Fibroblast of upper back skin (primary cell): Measurements from ENCODE around the gene FDXR.
A peak's percentile ranks its signal among the peaks of the same experiment; 100 is the strongest.

Experiments
- DNase-seq: peaks from one replicate; pipeline ENCODE4 v3.0.0-alpha.2; 2013

Gene FDXR

DNA sequence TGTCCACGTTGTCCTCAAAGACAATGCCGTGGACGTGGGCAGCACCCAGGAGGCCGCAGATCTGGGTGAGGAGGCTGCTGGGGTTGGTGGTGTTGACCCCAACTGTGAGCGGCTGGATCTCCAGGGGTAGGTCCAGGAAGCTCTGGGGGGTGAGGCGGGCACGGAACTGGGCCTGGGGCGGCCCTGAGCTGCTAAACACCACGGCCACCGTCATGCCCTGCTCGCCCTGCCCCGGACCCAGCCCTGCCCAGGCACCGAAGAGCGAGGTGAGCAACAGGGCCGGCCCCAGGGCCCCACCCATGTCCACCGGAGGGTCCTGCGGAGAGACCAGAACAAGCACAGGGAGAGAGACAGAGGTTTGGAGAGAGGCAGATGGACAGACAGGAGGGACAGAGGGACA, 18.0 kb downstream of the FDXR start:
- DNase-seq = no peak

DNA sequence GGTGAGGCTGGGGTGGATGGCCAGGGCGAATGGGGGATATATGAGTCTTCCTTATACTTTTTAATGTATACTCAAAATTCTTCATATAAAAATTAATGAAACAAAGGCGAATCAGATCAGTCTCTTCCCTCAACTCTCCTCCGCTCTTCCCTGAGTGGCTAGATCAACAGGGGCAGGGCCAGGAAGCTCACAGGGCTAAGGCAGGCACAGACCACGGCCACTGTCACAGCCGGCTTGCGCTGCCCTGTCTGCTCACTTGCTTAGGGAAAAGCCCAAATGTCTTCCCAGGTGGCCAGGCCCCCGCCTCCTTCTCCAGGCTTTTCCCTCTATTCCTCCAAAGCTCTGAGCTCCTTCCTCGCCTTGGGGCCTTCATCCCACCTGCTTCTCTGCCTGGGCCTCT, 19.1 kb downstream of the FDXR start:
- no peak for DNase-seq

GRCh38 chr17:74853048-74853397, 19.8 kb downstream of the FDXR start:
- no peak for DNase-seq

GRCh38 chr17:74852237-74853047, 20.4 kb downstream of the FDXR start:
- DNase-seq = no peak

DNA sequence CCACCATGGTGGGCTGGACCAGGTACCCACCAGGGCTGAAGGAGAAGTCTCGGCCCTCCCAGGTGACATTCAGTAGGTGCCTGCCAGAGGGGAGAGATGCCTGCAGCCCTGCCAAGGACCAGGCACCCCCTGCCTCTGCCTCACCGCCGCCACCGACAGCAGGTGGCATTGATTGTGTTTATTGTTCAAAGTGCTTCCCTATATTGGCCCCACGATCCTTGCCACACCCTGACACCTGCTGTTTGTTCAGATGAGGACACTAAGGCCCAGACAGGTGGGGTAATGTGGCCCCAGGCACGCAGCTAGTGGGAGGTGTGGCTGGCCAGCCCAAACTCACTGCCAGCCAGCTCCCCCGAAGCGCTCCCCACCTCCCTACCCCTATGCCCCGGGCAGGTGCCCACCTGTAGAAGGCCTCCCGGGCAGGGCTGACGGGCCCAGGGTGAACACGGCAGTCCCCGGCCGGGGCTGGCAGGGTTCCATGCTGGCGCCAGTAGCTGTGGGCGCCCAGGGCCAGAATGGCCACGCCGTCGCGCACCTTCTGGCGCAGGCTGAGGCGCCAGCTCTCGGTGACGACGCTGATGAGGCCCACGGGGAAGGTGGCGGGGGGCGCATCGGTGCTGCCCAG, 21.1 kb downstream of the FDXR start:
- no peak for DNase-seq

GRCh38 chr17:74850914-74851313, 21.9 kb downstream of the FDXR start:
- DNase-seq = no peak

GRCh38 chr17:74850310-74850709, 22.5 kb downstream of the FDXR start:
- no peak for DNase-seq

GRCh38 chr17:74848656-74849399, 24.0 kb downstream of the FDXR start:
- DNase-seq = no peak

DNA sequence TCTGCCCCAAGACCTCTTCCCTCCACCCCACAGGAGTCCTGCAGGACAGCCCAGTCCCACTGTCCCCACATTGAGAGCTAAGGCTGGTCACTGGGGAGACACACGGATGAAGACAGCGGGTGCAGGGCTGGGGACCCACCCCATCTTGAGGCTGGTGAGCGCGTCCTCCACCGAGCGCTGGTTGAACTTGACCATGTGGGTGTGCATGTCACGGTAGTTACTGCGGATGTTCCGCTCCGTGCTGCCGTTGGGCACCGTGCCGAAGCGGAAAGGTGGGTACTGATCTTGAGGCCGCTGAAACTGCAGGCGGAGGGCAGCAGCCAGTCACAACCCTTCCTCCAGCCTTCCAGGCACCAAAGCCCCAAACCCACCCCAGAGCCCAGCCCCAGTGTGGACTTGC, 26.2 kb downstream of the FDXR start:
- no peak for DNase-seq

DNA sequence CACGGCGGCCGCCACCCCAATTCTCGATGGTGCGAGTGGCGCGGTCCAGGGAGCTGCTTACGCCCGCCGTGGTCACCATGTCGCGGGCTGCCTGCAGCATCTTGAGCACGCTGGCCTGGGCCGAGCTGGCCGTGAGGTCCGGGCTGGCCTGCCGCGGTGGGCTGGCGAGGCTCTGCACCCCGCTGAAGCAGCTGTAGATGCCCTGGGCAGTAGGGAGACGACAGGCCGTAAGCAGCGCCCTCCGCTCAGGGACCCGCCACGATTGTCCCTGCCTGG, 29.5 kb downstream of the FDXR start:
- DNase-seq = no peak

- DNase-seq = peak; percentile 48
Observed at GRCh38 chr17:74842599-74843351, 30.0 kb downstream of the FDXR start.

DNA sequence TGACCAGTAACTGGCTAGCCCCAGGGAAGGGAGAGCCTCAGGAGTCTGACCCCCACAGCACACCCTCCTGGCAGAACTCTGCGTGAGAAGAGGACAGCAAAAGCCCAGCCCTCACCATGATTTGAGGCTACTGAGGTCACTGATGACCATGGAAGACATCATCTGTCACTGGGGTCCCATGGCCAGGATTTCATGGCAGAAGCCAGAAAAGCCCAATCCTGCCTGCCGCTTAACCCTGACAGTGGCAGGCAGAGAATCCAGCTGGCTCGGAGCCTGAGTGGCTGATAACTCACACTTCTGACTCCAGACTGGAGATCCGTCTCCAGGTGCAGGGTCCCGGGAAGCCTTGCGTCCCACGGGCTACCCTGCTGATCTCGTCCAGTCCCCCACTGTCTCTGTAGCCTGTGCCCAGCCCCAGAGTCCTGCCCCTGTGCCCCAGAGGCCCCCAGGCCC, 30.6 kb downstream of the FDXR start:
- DNase-seq = no peak

- DNase-seq = peak; percentile 18
Observed at GRCh38 chr17:74840989-74841666, 31.7 kb downstream of the FDXR start.

DNA sequence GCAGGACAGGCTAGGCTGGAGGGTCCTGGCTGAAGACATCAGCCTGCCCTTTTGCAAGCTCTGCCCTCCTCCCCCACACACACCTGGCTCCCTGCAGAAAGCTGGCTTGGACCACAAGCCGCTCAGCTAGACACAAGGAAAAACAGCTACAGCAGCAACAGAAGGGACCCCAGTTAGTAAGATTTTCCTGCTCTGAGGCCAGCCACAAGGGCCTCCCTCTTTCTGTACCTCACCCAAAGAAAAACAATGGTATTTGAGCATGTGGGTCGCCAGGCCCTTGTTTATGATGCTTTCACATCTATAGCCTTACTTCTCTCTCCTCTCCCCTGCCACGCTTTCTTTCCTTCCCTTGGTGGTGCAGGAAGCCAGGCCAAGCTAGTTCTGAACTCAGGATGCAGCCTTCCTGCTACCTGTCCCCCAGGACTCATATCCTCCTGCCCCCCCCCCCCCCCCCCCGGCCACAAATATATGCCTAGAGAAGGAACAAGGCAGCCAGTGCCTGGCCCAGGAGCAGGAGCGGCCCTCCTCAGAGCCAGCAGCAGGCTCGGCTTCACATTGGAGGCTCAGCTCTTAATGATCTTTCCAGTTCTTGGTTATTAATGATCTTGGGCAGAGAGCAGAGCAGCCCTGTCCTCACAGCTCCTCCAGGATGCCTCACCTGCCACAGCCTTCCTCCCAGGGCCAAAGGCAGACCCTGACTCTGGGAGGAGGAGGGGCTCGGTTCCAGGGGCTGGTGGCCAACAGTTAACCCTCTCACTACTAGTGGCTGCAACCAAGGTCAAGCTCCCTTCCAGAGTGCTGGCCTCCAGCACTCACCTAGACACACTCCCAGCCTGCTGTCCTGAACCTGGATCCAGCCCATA, 32.6 kb downstream of the FDXR start:
- DNase-seq = no peak

DNA sequence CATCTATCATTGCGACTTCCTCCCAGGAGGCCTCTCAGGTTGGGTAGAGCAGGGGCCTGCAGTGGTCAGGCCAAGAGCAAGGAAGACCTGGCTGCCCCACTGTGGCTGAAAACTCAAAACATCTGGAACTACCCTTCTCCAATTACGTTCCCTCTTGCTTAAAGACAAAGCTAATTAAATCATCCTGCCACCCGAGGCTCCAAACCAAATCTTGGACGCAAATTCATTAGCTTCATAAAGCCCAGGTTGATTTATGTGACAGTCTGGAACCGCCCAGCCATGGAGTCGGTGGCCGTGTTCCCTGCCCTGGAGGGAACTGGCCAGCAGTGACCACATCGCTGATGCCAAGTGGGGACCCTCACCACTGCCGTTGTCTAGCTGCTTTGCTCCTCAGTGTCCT, 34.5 kb downstream of the FDXR start:
- no peak for DNase-seq

GRCh38 chr17:74836691-74837467, 35.9 kb downstream of the FDXR start:
- DNase-seq = no peak

DNA sequence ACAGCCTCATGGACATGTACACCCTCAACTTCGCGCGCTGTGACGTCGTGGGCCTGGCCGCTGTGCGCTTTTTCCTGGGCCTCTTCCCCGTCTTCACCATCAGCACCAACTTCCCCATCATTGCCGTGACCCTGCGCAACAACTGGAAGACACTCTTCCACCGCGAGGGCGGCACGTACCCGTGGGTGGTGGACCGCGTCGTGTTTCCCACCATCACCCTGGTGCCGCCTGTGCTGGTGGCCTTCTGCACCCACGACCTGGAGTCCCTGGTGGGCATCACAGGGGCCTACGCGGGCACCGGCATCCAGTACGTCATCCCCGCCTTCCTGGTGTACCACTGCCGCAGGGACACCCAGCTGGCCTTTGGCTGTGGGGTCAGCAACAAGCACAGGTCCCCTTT, 36.6 kb downstream of the FDXR start:
- DNase-seq = no peak

DNA sequence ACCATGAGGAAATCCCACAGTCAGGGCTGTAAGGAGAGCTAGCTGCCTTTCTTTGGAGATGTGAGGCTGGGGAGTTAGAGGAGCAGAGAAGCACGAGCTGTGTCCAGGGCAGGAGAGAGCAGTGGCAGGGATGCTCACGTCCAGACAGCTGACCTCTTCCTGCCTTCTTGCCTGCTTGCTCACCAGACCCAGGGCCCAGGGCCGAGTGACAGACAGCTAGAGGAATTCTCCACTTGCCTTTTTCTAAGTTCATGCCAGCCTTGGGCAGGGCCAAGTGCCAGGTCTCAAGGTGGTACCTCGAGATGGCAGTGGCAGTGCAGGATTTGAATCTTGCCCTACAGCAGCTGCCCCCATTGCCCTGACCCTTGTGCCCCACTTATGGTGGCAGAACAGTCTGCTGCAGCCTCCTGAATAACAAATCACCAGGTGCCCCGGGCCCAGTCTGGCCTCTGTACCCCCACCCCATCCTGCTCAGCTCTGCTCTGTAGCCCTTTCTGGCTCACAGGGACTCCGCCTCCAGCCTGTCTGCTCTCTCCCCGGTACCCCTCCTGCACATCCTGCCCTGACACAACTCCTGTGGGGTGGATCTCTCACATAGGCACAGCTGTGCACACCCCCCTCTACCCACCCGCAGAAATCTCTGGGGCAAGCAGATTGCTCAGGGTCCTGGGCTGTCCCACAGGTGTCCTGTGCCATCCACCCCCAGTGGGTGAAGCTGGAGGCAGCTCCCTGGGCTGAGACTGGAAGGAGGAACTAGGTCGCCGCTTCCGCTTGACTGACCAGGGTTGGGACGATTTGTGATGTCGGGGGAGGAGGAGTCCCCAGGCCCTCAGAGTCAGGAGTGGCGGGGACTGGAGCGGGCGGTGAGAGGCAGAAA, 39.1 kb downstream of the FDXR start:
- DNase-seq = no peak

- DNase-seq = no peak
Observed at GRCh38 chr17:74832421-74832820, 40.4 kb downstream of the FDXR start.
